WTC11 (cell line): ENCODE measurements around the gene CLTA. TPM values are rescaled to one million over a fixed set of nuclear protein-coding genes. Genes with fewer than 3 reads are reported as not detected.

Experiments
- ATAC-seq: fragments of 200-7000 bp; cut with Tn5 transposase; 2 replicates; pipeline ENCODE4 v1.10.0; 2021; ENCODE audit warnings: mild to moderate bottlenecking, moderate library complexity
- CTCF ChIA-PET: fragments of 300-600 bp; sonication (Branson Sonifier 250); formaldehyde crosslinking; loops from one replicate; lab custom pipeline; 2021; ENCODE audit warnings: antibody characterized with exemption; lab: Charles Lee
- POLR2A ChIA-PET: fragments of 350-600 bp; sonication (Branson Sonifier 250); formaldehyde crosslinking; loops from one replicate; lab custom pipeline; 2021; ENCODE audit warnings: antibody characterized with exemption; lab: Charles Lee
- DNase-seq: peaks from one replicate; pipeline ENCODE4 v3.0.0; 2021; ENCODE audit warnings: low spot score
- H3K27ac Mint-ChIP-seq: 2 replicates; pipeline ENCODE4 v1.8.0; 2021; ENCODE audit warnings: mixed read lengths
- H3K27me3 Mint-ChIP-seq: 2 replicates; pipeline ENCODE4 v1.8.0; 2021; ENCODE audit warnings: low read depth, mild to moderate bottlenecking, moderate library complexity, mixed read lengths
- H3K36me3 Mint-ChIP-seq: 2 replicates; pipeline ENCODE4 v1.8.0; 2021; ENCODE audit warnings: mixed read lengths
- H3K4me1 Mint-ChIP-seq: 2 replicates; pipeline ENCODE4 v1.8.0; 2022; ENCODE audit warnings: mixed read lengths
- H3K4me3 Mint-ChIP-seq: 2 replicates; pipeline ENCODE4 v1.8.0; 2021; ENCODE audit warnings: mild to moderate bottlenecking, moderate library complexity, mixed read lengths
- H3K9me3 Mint-ChIP-seq: 2 replicates; pipeline ENCODE4 v1.8.0; 2021; ENCODE audit warnings: mixed read lengths
- CREM ChIP-seq: sonication (generic); formaldehyde crosslinking; IDR thresholded peaks from 2 replicates; pipeline ENCODE4 v1.8.1; 2022; ENCODE audit warnings: mild to moderate bottlenecking, missing genetic modification reagents, moderate library complexity
- ETV6 ChIP-seq: sonication (generic); formaldehyde crosslinking; IDR thresholded peaks from 2 replicates; pipeline ENCODE4 v1.8.1; 2022; ENCODE audit warnings: mild to moderate bottlenecking, missing genetic modification reagents
- FOXP1 ChIP-seq: sonication (generic); formaldehyde crosslinking; IDR thresholded peaks from 2 replicates; pipeline ENCODE4 v1.8.0; 2022; ENCODE audit warnings: missing genetic modification reagents, mild to moderate bottlenecking, moderate library complexity, borderline replicate concordance
- GTF2I ChIP-seq: fragments of 250-450 bp; sonication (Bioruptor Pico); conservative IDR thresholded peaks from 2 replicates; pipeline ENCODE4 v1.4.0; 2021; ENCODE audit warnings: mild to moderate bottlenecking
- KAT7 ChIP-seq: sonication (generic); formaldehyde crosslinking; IDR thresholded peaks from 2 replicates; pipeline ENCODE4 v1.8.1; 2023; ENCODE audit warnings: missing genetic modification reagents, mild to moderate bottlenecking, borderline replicate concordance
- MYBL2 ChIP-seq: sonication (generic); formaldehyde crosslinking; IDR thresholded peaks from 2 replicates; pipeline ENCODE4 v1.8.1; 2023; ENCODE audit warnings: mild to moderate bottlenecking, moderate library complexity, missing genetic modification reagents
- NFATC4 ChIP-seq: fragments of 250-450 bp; sonication (Bioruptor Pico); IDR thresholded peaks from 2 replicates; pipeline ENCODE4 v1.9.0; 2021; ENCODE audit warnings: mild to moderate bottlenecking
- NR2C2 ChIP-seq: sonication (generic); formaldehyde crosslinking; IDR thresholded peaks from 2 replicates; pipeline ENCODE4 v1.8.0; 2022; ENCODE audit warnings: mild to moderate bottlenecking, missing genetic modification reagents
- NR3C1 ChIP-seq: sonication (generic); formaldehyde crosslinking; conservative IDR thresholded peaks from 2 replicates; pipeline ENCODE4 v1.8.1; 2023; ENCODE audit warnings: low read depth, mild to moderate bottlenecking, missing genetic modification reagents
- PRRX2 ChIP-seq: fragments of 250-450 bp; sonication (Bioruptor Pico); IDR thresholded peaks from 2 replicates; pipeline ENCODE4 v1.8.0; 2021; ENCODE audit warnings: mild to moderate bottlenecking
- RORB ChIP-seq: fragments of 250-450 bp; sonication (Bioruptor Pico); IDR thresholded peaks from 2 replicates; pipeline ENCODE4 v1.9.0; 2021; ENCODE audit warnings: mild to moderate bottlenecking
- ZNF138 ChIP-seq: sonication (generic); formaldehyde crosslinking; conservative IDR thresholded peaks from 2 replicates; pipeline ENCODE4 v1.8.1; 2022; ENCODE audit warnings: mild to moderate bottlenecking, moderate library complexity, missing genetic modification reagents
- total RNA-seq: library from RNA; stranded (reverse); gene quantifications from 3 replicates; pipeline ENCODE4 v1.2.3, GENCODE V29; 2021
- TF ChIP-seq, protein P1 (sequence below): sonication (generic); formaldehyde crosslinking; IDR thresholded peaks from 2 replicates; pipeline ENCODE4 v1.8.0; 2023; ENCODE audit warnings: missing genetic modification reagents, mild to moderate bottlenecking, borderline replicate concordance
- TF ChIP-seq, protein P2 (sequence below): sonication (generic); formaldehyde crosslinking; IDR thresholded peaks from 2 replicates; pipeline ENCODE4 v1.8.1; 2023; ENCODE audit warnings: mild to moderate bottlenecking, missing genetic modification reagents, moderate library complexity
- TF ChIP-seq, protein P3 (sequence below): sonication (generic); formaldehyde crosslinking; IDR thresholded peaks from 2 replicates; pipeline ENCODE4 v1.8.0; 2023; ENCODE audit warnings: missing genetic modification reagents
- TF ChIP-seq, protein P4 (sequence below): sonication (generic); formaldehyde crosslinking; IDR thresholded peaks from 2 replicates; pipeline ENCODE4 v1.8.1; 2022; ENCODE audit warnings: mild to moderate bottlenecking, moderate library complexity, missing genetic modification reagents
- TF ChIP-seq, protein P5 (sequence below): sonication (generic); formaldehyde crosslinking; IDR thresholded peaks from 2 replicates; pipeline ENCODE4 v1.8.1; 2023; ENCODE audit warnings: mild to moderate bottlenecking, missing genetic modification reagents
- TF ChIP-seq, protein P6 (sequence below): sonication (generic); formaldehyde crosslinking; IDR thresholded peaks from 2 replicates; pipeline ENCODE4 v1.8.0; 2022; ENCODE audit warnings: missing genetic modification reagents
- TF ChIP-seq, protein P7 (sequence below): sonication (generic); formaldehyde crosslinking; IDR thresholded peaks from 2 replicates; pipeline ENCODE4 v1.8.1; 2022; ENCODE audit warnings: mild to moderate bottlenecking, missing genetic modification reagents, moderate library complexity, borderline replicate concordance
- TF ChIP-seq, protein P8 (sequence below): sonication (generic); formaldehyde crosslinking; IDR thresholded peaks from 2 replicates; pipeline ENCODE4 v1.8.1; 2022; ENCODE audit warnings: low read depth, missing genetic modification reagents, borderline replicate concordance
- TF ChIP-seq, protein P9 (sequence below): sonication (generic); formaldehyde crosslinking; conservative IDR thresholded peaks from 2 replicates; pipeline ENCODE4 v1.8.1; 2022; ENCODE audit warnings: mild to moderate bottlenecking, missing genetic modification reagents

The CLTA gene
- total RNA-seq, 1 experiment from 2014 or later = 213 TPM

DNA sequence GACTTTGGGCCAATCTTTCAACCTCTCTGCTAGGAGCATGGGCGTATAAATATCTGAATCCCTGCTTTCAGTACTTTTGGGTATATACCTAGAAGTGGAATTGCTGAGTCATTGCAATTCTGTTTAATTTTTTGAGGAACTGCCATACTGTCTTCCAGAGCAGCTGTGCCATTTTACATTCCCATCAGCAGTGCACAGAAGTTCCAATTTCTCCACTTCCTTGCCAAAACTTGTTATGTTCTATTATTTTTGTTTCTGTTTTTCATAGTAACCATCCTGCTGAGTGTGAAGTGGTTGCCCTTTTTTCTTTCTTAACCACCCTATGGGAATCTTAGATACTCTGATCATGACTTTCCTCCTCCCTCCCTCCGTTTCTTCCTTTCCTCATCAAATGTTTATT lies 32.6 kb upstream of the CLTA start:
- DNase-seq (no peak), ATAC-seq (no peak)
- peaks cover 13% of the 10 kb centered on the region for H3K9me3 Mint-ChIP-seq
- no peaks in the 10 kb centered on the region for H3K27me3 Mint-ChIP-seq
- no peak overlapping the region for H3K4me3 Mint-ChIP-seq
- H3K27ac Mint-ChIP-seq = no peak overlapping the region
- peaks cover 16% of the 10 kb centered on the region for H3K36me3 Mint-ChIP-seq
- POLR2A ChIA-PET = no interaction called here
- TF ChIP-seq, protein P1, sequence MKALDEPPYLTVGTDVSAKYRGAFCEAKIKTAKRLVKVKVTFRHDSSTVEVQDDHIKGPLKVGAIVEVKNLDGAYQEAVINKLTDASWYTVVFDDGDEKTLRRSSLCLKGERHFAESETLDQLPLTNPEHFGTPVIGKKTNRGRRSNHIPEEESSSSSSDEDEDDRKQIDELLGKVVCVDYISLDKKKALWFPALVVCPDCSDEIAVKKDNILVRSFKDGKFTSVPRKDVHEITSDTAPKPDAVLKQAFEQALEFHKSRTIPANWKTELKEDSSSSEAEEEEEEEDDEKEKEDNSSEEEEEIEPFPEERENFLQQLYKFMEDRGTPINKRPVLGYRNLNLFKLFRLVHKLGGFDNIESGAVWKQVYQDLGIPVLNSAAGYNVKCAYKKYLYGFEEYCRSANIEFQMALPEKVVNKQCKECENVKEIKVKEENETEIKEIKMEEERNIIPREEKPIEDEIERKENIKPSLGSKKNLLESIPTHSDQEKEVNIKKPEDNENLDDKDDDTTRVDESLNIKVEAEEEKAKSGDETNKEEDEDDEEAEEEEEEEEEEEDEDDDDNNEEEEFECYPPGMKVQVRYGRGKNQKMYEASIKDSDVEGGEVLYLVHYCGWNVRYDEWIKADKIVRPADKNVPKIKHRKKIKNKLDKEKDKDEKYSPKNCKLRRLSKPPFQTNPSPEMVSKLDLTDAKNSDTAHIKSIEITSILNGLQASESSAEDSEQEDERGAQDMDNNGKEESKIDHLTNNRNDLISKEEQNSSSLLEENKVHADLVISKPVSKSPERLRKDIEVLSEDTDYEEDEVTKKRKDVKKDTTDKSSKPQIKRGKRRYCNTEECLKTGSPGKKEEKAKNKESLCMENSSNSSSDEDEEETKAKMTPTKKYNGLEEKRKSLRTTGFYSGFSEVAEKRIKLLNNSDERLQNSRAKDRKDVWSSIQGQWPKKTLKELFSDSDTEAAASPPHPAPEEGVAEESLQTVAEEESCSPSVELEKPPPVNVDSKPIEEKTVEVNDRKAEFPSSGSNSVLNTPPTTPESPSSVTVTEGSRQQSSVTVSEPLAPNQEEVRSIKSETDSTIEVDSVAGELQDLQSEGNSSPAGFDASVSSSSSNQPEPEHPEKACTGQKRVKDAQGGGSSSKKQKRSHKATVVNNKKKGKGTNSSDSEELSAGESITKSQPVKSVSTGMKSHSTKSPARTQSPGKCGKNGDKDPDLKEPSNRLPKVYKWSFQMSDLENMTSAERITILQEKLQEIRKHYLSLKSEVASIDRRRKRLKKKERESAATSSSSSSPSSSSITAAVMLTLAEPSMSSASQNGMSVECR (CRISPR knock-in tag) = no peak
- TF ChIP-seq RORB (CRISPR knock-in tag) = no peak
- no peak for TF ChIP-seq PRRX2 (CRISPR knock-in tag)
- TF ChIP-seq MYBL2 (CRISPR knock-in tag) = no peak
- no peak for TF ChIP-seq FOXP1 (CRISPR knock-in tag)
- TF ChIP-seq, protein P2, sequence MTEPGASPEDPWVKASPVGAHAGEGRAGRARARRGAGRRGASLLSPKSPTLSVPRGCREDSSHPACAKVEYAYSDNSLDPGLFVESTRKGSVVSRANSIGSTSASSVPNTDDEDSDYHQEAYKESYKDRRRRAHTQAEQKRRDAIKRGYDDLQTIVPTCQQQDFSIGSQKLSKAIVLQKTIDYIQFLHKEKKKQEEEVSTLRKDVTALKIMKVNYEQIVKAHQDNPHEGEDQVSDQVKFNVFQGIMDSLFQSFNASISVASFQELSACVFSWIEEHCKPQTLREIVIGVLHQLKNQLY (CRISPR knock-in tag) = no peak
- peaks cover 29% of the 10 kb centered on the region for H3K4me1 Mint-ChIP-seq
- CTCF ChIA-PET = no interaction called here

DNA sequence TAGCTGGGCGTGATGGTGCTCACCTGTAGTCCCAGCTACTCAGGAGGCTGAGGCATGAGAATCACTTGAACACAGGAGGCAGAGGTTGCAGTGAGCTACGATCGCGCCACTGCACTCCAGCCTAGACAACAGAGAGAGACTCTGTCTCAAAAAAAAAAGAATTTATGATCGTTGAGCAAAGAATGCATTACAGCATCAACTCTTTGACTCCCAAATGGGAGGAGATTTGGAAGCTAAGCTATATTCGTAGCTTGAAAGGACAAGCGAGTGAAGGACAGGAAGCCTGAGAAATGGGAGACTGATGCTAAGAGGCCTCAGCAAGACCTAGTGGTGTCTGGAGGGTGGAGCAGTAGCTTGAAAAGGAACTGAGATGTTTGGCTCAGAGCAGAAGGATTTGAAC lies 31.8 kb upstream of the CLTA start:
- DNase-seq = no peak
- peaks cover 16% of the 10 kb centered on the region for H3K36me3 Mint-ChIP-seq
- no peak overlapping the region for H3K27ac Mint-ChIP-seq
- ChIA-PET POLR2A (no interaction called here), CTCF (interaction anchor here (1.0 kb wide), 1 partner anchor 56 kb away, joined by 3 read pairs; no protein-coding TSS in a partner anchor)
- no peak overlapping the region for H3K4me3 Mint-ChIP-seq
- ATAC-seq = no peak
- H3K4me1 Mint-ChIP-seq = peaks cover 35% of the 10 kb centered on the region
- H3K27me3 Mint-ChIP-seq = no peaks in the 10 kb centered on the region
- peaks cover 13% of the 10 kb centered on the region for H3K9me3 Mint-ChIP-seq
- TF ChIP-seq, protein P3, sequence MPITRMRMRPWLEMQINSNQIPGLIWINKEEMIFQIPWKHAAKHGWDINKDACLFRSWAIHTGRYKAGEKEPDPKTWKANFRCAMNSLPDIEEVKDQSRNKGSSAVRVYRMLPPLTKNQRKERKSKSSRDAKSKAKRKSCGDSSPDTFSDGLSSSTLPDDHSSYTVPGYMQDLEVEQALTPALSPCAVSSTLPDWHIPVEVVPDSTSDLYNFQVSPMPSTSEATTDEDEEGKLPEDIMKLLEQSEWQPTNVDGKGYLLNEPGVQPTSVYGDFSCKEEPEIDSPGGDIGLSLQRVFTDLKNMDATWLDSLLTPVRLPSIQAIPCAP (CRISPR knock-in tag) = no peak
- TF ChIP-seq, protein P4, sequence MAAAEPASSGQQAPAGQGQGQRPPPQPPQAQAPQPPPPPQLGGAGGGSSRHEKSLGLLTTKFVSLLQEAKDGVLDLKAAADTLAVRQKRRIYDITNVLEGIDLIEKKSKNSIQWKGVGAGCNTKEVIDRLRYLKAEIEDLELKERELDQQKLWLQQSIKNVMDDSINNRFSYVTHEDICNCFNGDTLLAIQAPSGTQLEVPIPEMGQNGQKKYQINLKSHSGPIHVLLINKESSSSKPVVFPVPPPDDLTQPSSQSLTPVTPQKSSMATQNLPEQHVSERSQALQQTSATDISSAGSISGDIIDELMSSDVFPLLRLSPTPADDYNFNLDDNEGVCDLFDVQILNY = no peak
- TF ChIP-seq, protein P5, sequence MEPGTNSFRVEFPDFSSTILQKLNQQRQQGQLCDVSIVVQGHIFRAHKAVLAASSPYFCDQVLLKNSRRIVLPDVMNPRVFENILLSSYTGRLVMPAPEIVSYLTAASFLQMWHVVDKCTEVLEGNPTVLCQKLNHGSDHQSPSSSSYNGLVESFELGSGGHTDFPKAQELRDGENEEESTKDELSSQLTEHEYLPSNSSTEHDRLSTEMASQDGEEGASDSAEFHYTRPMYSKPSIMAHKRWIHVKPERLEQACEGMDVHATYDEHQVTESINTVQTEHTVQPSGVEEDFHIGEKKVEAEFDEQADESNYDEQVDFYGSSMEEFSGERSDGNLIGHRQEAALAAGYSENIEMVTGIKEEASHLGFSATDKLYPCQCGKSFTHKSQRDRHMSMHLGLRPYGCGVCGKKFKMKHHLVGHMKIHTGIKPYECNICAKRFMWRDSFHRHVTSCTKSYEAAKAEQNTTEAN (CRISPR knock-in tag) = no peak
- TF ChIP-seq, protein P6, sequence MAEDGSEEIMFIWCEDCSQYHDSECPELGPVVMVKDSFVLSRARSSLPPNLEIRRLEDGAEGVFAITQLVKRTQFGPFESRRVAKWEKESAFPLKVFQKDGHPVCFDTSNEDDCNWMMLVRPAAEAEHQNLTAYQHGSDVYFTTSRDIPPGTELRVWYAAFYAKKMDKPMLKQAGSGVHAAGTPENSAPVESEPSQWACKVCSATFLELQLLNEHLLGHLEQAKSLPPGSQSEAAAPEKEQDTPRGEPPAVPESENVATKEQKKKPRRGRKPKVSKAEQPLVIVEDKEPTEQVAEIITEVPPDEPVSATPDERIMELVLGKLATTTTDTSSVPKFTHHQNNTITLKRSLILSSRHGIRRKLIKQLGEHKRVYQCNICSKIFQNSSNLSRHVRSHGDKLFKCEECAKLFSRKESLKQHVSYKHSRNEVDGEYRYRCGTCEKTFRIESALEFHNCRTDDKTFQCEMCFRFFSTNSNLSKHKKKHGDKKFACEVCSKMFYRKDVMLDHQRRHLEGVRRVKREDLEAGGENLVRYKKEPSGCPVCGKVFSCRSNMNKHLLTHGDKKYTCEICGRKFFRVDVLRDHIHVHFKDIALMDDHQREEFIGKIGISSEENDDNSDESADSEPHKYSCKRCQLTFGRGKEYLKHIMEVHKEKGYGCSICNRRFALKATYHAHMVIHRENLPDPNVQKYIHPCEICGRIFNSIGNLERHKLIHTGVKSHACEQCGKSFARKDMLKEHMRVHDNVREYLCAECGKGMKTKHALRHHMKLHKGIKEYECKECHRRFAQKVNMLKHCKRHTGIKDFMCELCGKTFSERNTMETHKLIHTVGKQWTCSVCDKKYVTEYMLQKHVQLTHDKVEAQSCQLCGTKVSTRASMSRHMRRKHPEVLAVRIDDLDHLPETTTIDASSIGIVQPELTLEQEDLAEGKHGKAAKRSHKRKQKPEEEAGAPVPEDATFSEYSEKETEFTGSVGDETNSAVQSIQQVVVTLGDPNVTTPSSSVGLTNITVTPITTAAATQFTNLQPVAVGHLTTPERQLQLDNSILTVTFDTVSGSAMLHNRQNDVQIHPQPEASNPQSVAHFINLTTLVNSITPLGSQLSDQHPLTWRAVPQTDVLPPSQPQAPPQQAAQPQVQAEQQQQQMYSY (CRISPR knock-in tag) = no peak
- no peak for TF ChIP-seq NR3C1 (CRISPR knock-in tag)
- TF ChIP-seq NR2C2 (CRISPR knock-in tag) = no peak
- TF ChIP-seq KAT7 (CRISPR knock-in tag) = no peak
- no peak for TF ChIP-seq NFATC4 (CRISPR knock-in tag)
- no peak for TF ChIP-seq ETV6 (CRISPR knock-in tag)
- TF ChIP-seq, protein P7, sequence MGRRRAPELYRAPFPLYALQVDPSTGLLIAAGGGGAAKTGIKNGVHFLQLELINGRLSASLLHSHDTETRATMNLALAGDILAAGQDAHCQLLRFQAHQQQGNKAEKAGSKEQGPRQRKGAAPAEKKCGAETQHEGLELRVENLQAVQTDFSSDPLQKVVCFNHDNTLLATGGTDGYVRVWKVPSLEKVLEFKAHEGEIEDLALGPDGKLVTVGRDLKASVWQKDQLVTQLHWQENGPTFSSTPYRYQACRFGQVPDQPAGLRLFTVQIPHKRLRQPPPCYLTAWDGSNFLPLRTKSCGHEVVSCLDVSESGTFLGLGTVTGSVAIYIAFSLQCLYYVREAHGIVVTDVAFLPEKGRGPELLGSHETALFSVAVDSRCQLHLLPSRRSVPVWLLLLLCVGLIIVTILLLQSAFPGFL (CRISPR knock-in tag) = no peak
- TF ChIP-seq CREM (CRISPR knock-in tag) = no peak
- TF ChIP-seq GTF2I (CRISPR knock-in tag) = no peak
- TF ChIP-seq ZNF138 = no peak
- TF ChIP-seq, protein P8, sequence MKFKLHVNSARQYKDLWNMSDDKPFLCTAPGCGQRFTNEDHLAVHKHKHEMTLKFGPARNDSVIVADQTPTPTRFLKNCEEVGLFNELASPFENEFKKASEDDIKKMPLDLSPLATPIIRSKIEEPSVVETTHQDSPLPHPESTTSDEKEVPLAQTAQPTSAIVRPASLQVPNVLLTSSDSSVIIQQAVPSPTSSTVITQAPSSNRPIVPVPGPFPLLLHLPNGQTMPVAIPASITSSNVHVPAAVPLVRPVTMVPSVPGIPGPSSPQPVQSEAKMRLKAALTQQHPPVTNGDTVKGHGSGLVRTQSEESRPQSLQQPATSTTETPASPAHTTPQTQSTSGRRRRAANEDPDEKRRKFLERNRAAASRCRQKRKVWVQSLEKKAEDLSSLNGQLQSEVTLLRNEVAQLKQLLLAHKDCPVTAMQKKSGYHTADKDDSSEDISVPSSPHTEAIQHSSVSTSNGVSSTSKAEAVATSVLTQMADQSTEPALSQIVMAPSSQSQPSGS (CRISPR knock-in tag) = no peak
- TF ChIP-seq, protein P9, sequence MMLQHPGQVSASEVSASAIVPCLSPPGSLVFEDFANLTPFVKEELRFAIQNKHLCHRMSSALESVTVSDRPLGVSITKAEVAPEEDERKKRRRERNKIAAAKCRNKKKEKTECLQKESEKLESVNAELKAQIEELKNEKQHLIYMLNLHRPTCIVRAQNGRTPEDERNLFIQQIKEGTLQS (CRISPR knock-in tag) = no peak
